Calu3 (cell line): ENCODE measurements around the gene KRT7. TPM values are rescaled to one million over a fixed set of nuclear protein-coding genes. Genes with fewer than 3 reads are reported as not detected.
A peak's percentile ranks its signal among the peaks of the same experiment; 100 is the strongest.

Experiments
- BruUV-seq: library from RNA; stranded (reverse); fragments of 400-500 nt; replicated peaks from 2 replicates; lab custom pipeline; 2021; lab: Mats Ljungman, UMichigan
- CTCF ChIA-PET: fragments of 300-600 bp; sonication (Branson Sonifier 250); formaldehyde crosslinking; loops from one replicate; lab custom pipeline; 2022; ENCODE audit warnings: antibody characterized with exemption; lab: Charles Lee
- DNase-seq: peaks from one replicate; pipeline ENCODE4 v3.0.0; 2022
- H3K27ac Mint-ChIP-seq: one replicate; pipeline ENCODE4 v1.8.0; 2022; ENCODE audit warnings: mixed read lengths; ENCODE audit not compliant: unreplicated experiment
- H3K27me3 Mint-ChIP-seq: one replicate; pipeline ENCODE4 v1.8.0; 2022; ENCODE audit warnings: mixed read lengths; ENCODE audit not compliant: unreplicated experiment
- H3K36me3 Mint-ChIP-seq: one replicate; pipeline ENCODE4 v1.8.0; 2022; ENCODE audit warnings: mild to moderate bottlenecking, moderate library complexity, mixed read lengths; ENCODE audit not compliant: insufficient read depth, unreplicated experiment
- H3K4me1 Mint-ChIP-seq: one replicate; pipeline ENCODE4 v1.8.0; 2022; ENCODE audit warnings: mild to moderate bottlenecking, low read depth, mixed read lengths; ENCODE audit not compliant: unreplicated experiment
- H3K4me3 Mint-ChIP-seq: one replicate; pipeline ENCODE4 v1.8.0; 2022; ENCODE audit warnings: mild to moderate bottlenecking, low read depth, moderate library complexity, mixed read lengths; ENCODE audit not compliant: unreplicated experiment
- H3K9me3 Mint-ChIP-seq: one replicate; pipeline ENCODE4 v1.8.0; 2022; ENCODE audit warnings: low read depth, mixed read lengths; ENCODE audit not compliant: unreplicated experiment
- intact Hi-C: fragments of 100-400 bp; cut with micrococcal nuclease; formaldehyde crosslinking; loops from one replicate; pipeline ENCODE4 v1.10.0; 2022; ENCODE audit not compliant: unreplicated experiment
- total RNA-seq: library from RNA; stranded (reverse); gene quantifications from 2 replicates; pipeline ENCODE4 v1.2.3, GENCODE V29; 2022
- TF ChIP-seq, protein P1 (sequence below): fragments of 200-600 bp; IDR thresholded peaks from one replicate; pipeline ENCODE4 v1.8.0; 2022; ENCODE audit warnings: antibody characterized with exemption; ENCODE audit not compliant: unreplicated experiment

The KRT7 gene
- total RNA-seq, 1 experiment from 2014 or later = 2,828 TPM

GRCh38 chr12:52203079-52203921, 29.7 kb upstream of the KRT7 start:
- TF ChIP-seq, protein P1, sequence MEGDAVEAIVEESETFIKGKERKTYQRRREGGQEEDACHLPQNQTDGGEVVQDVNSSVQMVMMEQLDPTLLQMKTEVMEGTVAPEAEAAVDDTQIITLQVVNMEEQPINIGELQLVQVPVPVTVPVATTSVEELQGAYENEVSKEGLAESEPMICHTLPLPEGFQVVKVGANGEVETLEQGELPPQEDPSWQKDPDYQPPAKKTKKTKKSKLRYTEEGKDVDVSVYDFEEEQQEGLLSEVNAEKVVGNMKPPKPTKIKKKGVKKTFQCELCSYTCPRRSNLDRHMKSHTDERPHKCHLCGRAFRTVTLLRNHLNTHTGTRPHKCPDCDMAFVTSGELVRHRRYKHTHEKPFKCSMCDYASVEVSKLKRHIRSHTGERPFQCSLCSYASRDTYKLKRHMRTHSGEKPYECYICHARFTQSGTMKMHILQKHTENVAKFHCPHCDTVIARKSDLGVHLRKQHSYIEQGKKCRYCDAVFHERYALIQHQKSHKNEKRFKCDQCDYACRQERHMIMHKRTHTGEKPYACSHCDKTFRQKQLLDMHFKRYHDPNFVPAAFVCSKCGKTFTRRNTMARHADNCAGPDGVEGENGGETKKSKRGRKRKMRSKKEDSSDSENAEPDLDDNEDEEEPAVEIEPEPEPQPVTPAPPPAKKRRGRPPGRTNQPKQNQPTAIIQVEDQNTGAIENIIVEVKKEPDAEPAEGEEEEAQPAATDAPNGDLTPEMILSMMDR = no peak
- DNase-seq = peak; percentile 66
- Mint-ChIP-seq H3K27ac (peak overlapping the region; percentile 62), H3K36me3 (peaks cover 10% of the 10 kb centered on the region), H3K9me3 (no peaks in the 10 kb centered on the region), H3K4me3 (no peak overlapping the region), H3K27me3 (no peaks in the 10 kb centered on the region), H3K4me1 (peaks cover 50% of the 10 kb centered on the region)
- intact Hi-C loops = no loop called here
- CTCF ChIA-PET = interaction anchor here (0.6 kb wide), 1 partner anchor 80 kb away, joined by 4 read pairs; no protein-coding TSS in a partner anchor
- no TSS peak for BruUV-seq

- H3K4me3 Mint-ChIP-seq = no peak overlapping the region
- H3K27ac Mint-ChIP-seq = no peak overlapping the region
- CTCF ChIA-PET = no interaction called here
- H3K9me3 Mint-ChIP-seq = no peaks in the 10 kb centered on the region
- TF ChIP-seq, protein P1 = no peak
- intact Hi-C loops = no loop called here
- no peaks in the 10 kb centered on the region for H3K27me3 Mint-ChIP-seq
- DNase-seq = no peak
- BruUV-seq = no TSS peak
- H3K36me3 Mint-ChIP-seq = peaks cover 10% of the 10 kb centered on the region
- H3K4me1 Mint-ChIP-seq = peaks cover 49% of the 10 kb centered on the region
These were observed 28.7 kb upstream of the KRT7 start for GRCh38 chr12:52204095-52204930.

GRCh38 chr12:52204931-52205505, 28.0 kb upstream of the KRT7 start:
- peaks cover 14% of the 10 kb centered on the region for H3K36me3 Mint-ChIP-seq
- no peaks in the 10 kb centered on the region for H3K9me3 Mint-ChIP-seq
- intact Hi-C loops = no loop called here
- CTCF ChIA-PET = no interaction called here
- no peaks in the 10 kb centered on the region for H3K27me3 Mint-ChIP-seq
- BruUV-seq = no TSS peak
- H3K27ac Mint-ChIP-seq = no peak overlapping the region
- DNase-seq = no peak
- H3K4me1 Mint-ChIP-seq = peaks cover 56% of the 10 kb centered on the region
- H3K4me3 Mint-ChIP-seq = no peak overlapping the region
- TF ChIP-seq, protein P1 = no peak

DNA sequence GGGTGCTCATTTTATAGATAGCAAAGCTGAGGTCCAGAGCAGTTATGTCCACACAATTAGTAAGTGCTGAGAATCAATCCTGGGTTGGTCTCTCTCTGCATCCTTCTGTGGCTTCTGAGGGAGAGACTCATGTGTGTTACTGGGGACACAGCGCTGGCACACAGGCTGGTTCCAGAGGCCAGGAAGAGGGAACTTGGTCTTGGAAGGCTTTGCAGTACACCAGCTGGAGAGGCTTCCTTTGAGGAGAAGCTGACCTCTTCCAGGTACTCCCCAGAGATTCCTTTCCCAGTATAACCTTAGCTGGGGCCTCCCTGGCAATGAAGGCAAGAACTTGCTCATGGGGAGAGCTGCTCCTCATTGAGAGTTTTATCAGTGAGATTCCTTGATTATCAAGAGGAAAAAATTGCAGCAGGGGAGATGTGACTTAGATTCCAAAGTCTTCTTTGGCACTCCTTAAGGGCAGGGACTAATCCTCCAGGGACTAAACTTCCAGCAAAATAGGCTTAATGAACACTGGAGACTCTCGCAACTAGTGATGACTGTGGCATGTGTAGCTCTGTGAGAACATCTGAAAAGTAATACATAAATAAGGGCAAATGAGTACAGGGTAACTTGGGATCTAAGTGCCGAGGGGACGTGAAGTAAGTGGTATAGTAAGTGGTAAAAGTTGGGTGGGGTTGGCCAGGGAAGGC, 27.3 kb upstream of the KRT7 start:
- CTCF ChIA-PET = no interaction called here

More for the DNA sequence above, 27.3 kb upstream of the KRT7 start:
- Mint-ChIP-seq H3K9me3 (no peaks in the 10 kb centered on the region), H3K4me3 (no peak overlapping the region), H3K4me1 (peaks cover 60% of the 10 kb centered on the region), H3K36me3 (peaks cover 14% of the 10 kb centered on the region), H3K27ac (peak overlapping the region; percentile 16), H3K27me3 (no peaks in the 10 kb centered on the region)
- no TSS peak for BruUV-seq
- no peak for DNase-seq
- intact Hi-C loops = no loop called here
- TF ChIP-seq, protein P1 = no peak
